DOHH2 (cell line): ENCODE data around the gene CCDC80.

Source experiments
- H3F3A ChIP-seq: fragments of 200-600 bp; sonication (generic), shearing (Covaris generic); 2 replicates; pipeline ENCODE4 v1.6.0; 2016; ENCODE audit warnings: antibody characterized with exemption, mild to moderate bottlenecking; ENCODE audit not compliant: control insufficient read depth, insufficient read depth
- H3K27ac ChIP-seq: fragments of 200-600 bp; sonication (generic); 2 replicates; pipeline ENCODE4 v1.5.1; 2014; ENCODE audit warnings: low read depth, mild to moderate bottlenecking, low read length, moderate library complexity
- H3K27me3 ChIP-seq: fragments of 200-600 bp; sonication (generic); 2 replicates; pipeline ENCODE4 v1.6.1; 2014; ENCODE audit warnings: mild to moderate bottlenecking, low read length, mixed read lengths; ENCODE audit not compliant: control insufficient read depth
- H3K36me3 ChIP-seq: fragments of 200-600 bp; sonication (generic); 2 replicates; pipeline ENCODE4 v1.6.1; 2014; ENCODE audit warnings: mild to moderate bottlenecking, low read length, moderate library complexity, mixed read lengths; ENCODE audit not compliant: control insufficient read depth
- H3K4me1 ChIP-seq: fragments of 200-600 bp; sonication (generic); 2 replicates; pipeline ENCODE4 v1.6.1; 2014; ENCODE audit warnings: mild to moderate bottlenecking, low read length, mixed read lengths; ENCODE audit not compliant: control insufficient read depth
- H3K4me2 ChIP-seq: fragments of 200-600 bp; sonication (generic); 2 replicates; pipeline ENCODE4 v1.6.0; 2014; ENCODE audit warnings: mild to moderate bottlenecking, low read length, moderate library complexity
- H3K4me3 ChIP-seq: fragments of 200-600 bp; sonication (generic); 2 replicates; pipeline ENCODE4 v1.5.1; 2014; ENCODE audit warnings: mild to moderate bottlenecking, low read length, mixed read lengths
- H3K79me2 ChIP-seq: fragments of 200-600 bp; sonication (generic); 2 replicates; pipeline ENCODE4 v1.6.1; 2014; ENCODE audit warnings: mild to moderate bottlenecking, low read length, mixed read lengths; ENCODE audit not compliant: control insufficient read depth
- H3K9me2 ChIP-seq: fragments of 200-600 bp; sonication (generic); replicated peaks from 2 replicates; pipeline ENCODE4 v1.6.1; 2014; ENCODE audit warnings: mild to moderate bottlenecking, low read length, mixed read lengths; ENCODE audit not compliant: control insufficient read depth
- H3K9me3 ChIP-seq: fragments of 200-600 bp; sonication (generic); 2 replicates; pipeline ENCODE4 v1.6.1; 2014; ENCODE audit warnings: antibody characterized with exemption, low read length, mixed read lengths; ENCODE audit not compliant: control insufficient read depth, insufficient read depth
- H4K20me1 ChIP-seq: fragments of 200-600 bp; sonication (generic); 2 replicates; pipeline ENCODE4 v1.6.0; 2014; ENCODE audit warnings: low read depth, mild to moderate bottlenecking, antibody characterized with exemption, low read length, moderate library complexity; ENCODE audit not compliant: control insufficient read depth, insufficient read depth
- CTCF ChIP-seq: fragments of 200-600 bp; sonication (generic); IDR thresholded peaks from one replicate; pipeline ENCODE4 v1.5.1; 2014; ENCODE audit warnings: antibody characterized with exemption, mild to moderate bottlenecking, low read depth, low read length; ENCODE audit not compliant: poor library complexity, severe bottlenecking
- EZH2phosphoT487 ChIP-seq: fragments of 200-600 bp; sonication (generic); IDR thresholded peaks from 2 replicates; pipeline ENCODE4 v1.6.1; 2017; ENCODE audit warnings: borderline replicate concordance, mild to moderate bottlenecking, antibody characterized with exemption, low read length, moderate library complexity, mixed read lengths

Gene CCDC80

GRCh38 chr3:112640930-112641801, at the start of gene CCDC80:
Gene CCDC80, minus strand, starts transcription at chr3:112641143. Its CDS starts 1,238 bp downstream, at chr3:112639905.
- no peaks in the 10 kb centered on the region for H3K9me2 ChIP-seq
- no peaks in the 10 kb centered on the region for H3K9me3 ChIP-seq
- H3K36me3 ChIP-seq = no peaks in the 10 kb centered on the region
- no peaks in the 10 kb centered on the region for H3K79me2 ChIP-seq
- H3K4me3 ChIP-seq = no peak within 1 kb of the TSS
- TF ChIP-seq EZH2phosphoT487 = no peak
- no peak for TF ChIP-seq CTCF
- no peaks in the 10 kb centered on the region for H4K20me1 ChIP-seq
- H3K27me3 ChIP-seq = peaks cover 39% of the 10 kb centered on the region
- no peaks in the 10 kb centered on the region for H3F3A ChIP-seq
- H3K4me1 ChIP-seq = peaks cover 6% of the 10 kb centered on the region
- H3K4me2 ChIP-seq = no peak within 1 kb of the TSS
- no peak within 1 kb of the TSS for H3K27ac ChIP-seq

GRCh38 chr3:112689989-112690388, 49.0 kb upstream of the CCDC80 start:
- H3K9me2 ChIP-seq = no peaks in the 10 kb centered on the region
- no peak overlapping the region for H3K27ac ChIP-seq
- no peaks in the 10 kb centered on the region for H3K9me3 ChIP-seq
- H3K4me3 ChIP-seq = no peak overlapping the region
- H3K36me3 ChIP-seq = no peaks in the 10 kb centered on the region
- no peak overlapping the region for H3K4me2 ChIP-seq
- no peaks in the 10 kb centered on the region for H4K20me1 ChIP-seq
- peaks cover 7% of the 10 kb centered on the region; the same call in 1 of the 2 replicates for H3K27me3 ChIP-seq
- TF ChIP-seq EZH2phosphoT487 (no peak), CTCF (no peak)
- no peaks in the 10 kb centered on the region for H3K4me1 ChIP-seq
- no peaks in the 10 kb centered on the region for H3K79me2 ChIP-seq
- H3F3A ChIP-seq = no peaks in the 10 kb centered on the region

- Histone ChIP-seq H3K9me2 (no peaks in the 10 kb centered on the region), H3K79me2 (no peaks in the 10 kb centered on the region), H3K27me3 (peaks cover 7% of the 10 kb centered on the region; the same call in 1 of the 2 replicates), H3K4me1 (no peaks in the 10 kb centered on the region), H3K27ac (no peak overlapping the region), H4K20me1 (no peaks in the 10 kb centered on the region), H3K9me3 (no peaks in the 10 kb centered on the region), H3F3A (no peaks in the 10 kb centered on the region), H3K4me2 (no peak overlapping the region), H3K36me3 (no peaks in the 10 kb centered on the region), H3K4me3 (no peak overlapping the region)
- no peak for TF ChIP-seq CTCF
Measured at GRCh38 chr3:112689385-112689784, 48.4 kb upstream of the CCDC80 start.
